Measurements from ENCODE around the gene USP24.
"Not testable (repeated sequence)": the region's sequence is repeated elsewhere in the genome, so short reads cannot be mapped to it uniquely, and the experiment has no call there.

GRCh38 chr1:55229726-55230125 is 14.6 kb upstream of the USP24 start:
- not testable (repeated sequence) for TF ChIP-seq CTCF, POLR2A (IDR thresholded peaks at IDR 0.05)

Data from lower leg skin (tissue), 3 donors.